ENCODE data around the gene L3MBTL4.

L3MBTL4 gene

GRCh38 chr18:6021306-6022073 lies 393.2 kb downstream of the L3MBTL4 start:
- no peak for DNase-seq

DNA sequence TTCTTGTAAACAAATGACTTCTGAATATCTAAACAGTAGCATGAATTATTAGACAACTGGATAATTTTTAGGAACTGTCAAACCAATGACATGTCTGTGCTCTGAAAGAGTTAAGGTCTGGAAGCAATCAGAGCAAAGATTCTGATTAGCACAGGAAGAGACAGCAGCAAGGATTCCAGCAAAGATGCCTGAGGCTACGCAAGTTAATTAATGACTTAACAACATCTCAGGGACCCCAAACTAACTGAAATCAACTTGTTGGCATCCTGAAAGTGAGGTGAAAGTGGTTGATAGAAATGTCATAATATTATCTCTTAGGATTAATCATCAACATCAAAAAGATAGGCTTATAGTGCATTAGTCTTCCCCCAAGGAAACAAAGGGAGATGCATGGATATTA lies 396.0 kb downstream of the L3MBTL4 start:
- DNase-seq = no peak

GRCh38 chr18:6017171-6017570 lies 397.5 kb downstream of the L3MBTL4 start:
- DNase-seq = no peak

GRCh38 chr18:6015364-6015763 lies 399.3 kb downstream of the L3MBTL4 start:
- DNase-seq = no peak

- no peak for DNase-seq
Observed at GRCh38 chr18:6013171-6013810, 401.4 kb downstream of the L3MBTL4 start.

DNA sequence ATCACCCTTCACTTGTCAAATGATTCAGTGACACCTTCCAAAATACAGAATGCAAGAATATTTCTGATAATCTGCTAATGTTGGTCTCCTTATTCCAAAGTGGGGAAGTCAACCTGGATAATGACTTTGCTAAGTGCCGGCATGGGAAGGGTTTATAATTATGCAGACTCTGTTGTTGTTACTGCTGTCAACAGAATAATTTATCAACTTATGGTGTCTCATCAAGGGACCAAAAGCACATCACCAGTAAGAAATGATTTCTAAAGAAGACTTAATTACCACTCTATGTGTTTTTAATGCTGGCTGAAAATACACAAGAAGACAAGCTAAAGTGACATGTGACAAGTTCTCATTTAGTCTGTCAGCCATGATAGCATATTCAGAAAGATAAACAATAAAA lies 403.8 kb downstream of the L3MBTL4 start:
- DNase-seq = no peak

DNA sequence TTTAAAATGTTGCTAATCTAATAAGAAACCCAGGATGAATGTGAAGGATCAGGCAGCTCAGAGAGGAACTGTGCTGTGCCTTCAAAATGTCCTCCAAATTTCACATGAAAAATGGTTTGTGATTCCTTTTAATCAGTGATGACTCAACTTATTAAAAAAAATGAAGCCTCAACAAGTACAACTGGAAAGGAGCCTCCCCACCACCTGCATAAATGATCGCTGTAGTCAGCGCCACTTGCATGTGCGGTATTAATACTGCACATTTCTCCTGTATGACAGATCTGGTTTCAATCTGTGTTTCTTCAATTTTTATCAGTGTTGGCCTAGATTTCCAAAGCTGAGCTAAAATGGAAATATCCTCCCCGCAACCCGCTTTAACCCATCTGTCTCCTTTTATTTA lies 404.4 kb downstream of the L3MBTL4 start:
- DNase-seq = no peak

GRCh38 chr18:6009756-6010155 lies 405.0 kb downstream of the L3MBTL4 start:
- DNase-seq = no peak

GRCh38 chr18:6004683-6005082 lies 410.0 kb downstream of the L3MBTL4 start:
- DNase-seq = no peak

GRCh38 chr18:6004119-6004518 lies 410.6 kb downstream of the L3MBTL4 start:
- DNase-seq = no peak

GRCh38 chr18:6001867-6002266 lies 412.8 kb downstream of the L3MBTL4 start:
- no peak for DNase-seq

DNA sequence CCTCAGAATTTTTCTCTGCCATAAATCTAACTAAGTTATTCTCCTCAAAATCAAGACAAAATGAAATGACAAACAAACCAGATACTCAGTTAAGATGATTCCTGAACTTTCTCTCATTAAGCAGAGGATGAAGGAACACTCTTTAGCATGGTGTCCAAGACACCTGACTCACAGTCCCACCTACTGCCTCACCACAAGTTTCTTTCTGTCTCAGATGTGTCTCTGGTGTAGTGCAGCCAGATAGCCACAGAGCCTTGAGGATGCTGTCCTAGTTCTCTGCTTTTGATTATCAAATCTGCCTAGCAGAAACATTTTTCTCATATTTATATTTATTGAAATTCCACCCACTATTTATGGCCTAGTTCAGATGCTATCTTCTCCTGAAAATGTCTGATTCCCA lies 415.8 kb downstream of the L3MBTL4 start:
- DNase-seq = no peak

DNA sequence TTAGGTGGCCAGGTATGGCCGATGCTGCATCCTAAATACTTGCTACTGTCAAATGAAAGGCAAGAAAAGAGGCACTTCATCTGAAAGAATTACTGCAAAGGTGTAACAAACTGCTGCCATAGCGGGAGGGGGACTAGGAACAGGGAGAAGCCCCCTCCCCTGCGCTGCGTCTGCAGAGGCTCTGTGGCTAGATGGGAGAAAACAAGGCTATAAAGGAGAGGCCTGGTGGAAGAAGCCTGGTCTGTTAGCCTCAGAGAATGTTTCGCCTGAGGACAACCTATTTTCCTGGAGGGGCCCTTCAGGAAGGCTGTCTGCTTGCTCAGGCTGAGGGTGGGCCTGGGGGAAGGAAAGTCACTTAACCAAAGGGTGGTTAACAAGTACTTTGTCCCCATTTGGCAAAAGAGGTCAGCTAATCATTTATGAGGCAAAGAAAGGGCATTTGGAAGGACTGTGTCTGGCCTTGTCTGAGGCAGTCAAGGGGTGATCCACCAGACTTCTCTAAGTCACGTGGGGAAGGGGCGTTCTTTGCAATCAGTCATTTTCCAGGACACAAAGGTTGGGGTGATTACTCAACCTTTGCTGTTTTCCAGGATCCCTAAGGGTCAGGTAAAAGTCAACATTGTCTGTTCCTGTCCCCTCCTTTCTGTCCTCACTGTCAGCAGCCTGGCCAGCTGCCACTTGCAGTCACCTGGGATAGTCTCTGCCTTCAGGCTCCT lies 416.4 kb downstream of the L3MBTL4 start:
- no peak for DNase-seq

DNA sequence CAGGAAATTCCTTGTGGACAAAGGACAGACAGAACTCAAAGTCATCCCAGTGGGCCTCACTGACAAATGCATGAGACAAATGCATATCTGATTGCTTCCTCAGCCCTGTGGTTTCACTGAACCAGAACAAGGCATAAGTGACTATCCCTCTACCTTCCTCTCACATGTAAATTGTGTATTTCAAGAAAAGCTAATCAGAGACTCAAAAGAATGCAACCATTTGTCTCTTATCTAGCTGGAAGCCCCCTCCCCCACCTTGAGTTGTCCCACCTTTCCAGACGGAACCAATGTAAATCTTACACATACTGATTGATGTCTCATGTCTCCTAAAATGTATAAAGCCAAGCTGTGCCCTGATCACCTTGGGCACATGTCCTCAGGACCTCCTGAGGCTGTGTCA lies 417.4 kb downstream of the L3MBTL4 start:
- no peak for DNase-seq

- no peak for DNase-seq
Observed at GRCh38 chr18:5995626-5996025, 419.1 kb downstream of the L3MBTL4 start.

GRCh38 chr18:5993938-5994337 lies 420.8 kb downstream of the L3MBTL4 start:
- no peak for DNase-seq

DNA sequence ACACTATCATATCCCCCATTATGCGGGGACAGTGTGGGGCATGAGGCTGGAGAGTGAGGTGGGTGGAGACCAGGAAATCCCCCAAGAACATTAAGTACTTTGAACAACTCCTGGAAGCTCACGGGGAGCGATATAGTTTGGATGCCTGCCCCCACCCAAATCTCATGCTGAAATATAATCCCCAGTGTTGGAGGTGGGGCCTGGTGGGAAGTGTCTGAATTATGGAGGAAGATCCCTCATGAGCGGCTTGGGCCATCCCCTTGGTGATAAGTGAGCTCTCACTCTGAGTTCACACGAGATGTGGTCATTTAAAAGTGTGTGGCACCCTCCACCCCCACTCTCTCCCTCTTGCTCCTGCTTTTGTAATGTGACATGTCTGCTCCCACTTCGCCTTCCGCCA lies 422.3 kb downstream of the L3MBTL4 start:
- no peak for DNase-seq

DNA sequence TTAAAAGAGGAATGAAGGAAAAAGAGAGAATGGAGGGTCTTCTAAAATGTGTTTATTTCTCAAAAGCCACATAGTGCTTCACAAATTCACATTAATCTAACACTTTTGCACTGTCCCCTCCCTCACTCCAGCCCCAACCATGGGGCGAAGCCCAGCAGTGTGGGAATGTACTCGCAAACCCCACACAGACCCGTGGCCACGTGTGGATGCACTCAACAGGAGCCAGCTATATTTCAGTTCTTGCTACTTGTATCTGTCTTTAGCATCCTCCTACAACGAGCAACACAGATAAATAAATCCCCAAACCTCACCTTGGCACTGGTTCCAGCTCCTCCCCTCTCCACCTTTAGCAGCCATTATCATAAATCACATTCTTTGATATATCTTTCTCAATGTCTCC lies 427.5 kb downstream of the L3MBTL4 start:
- no peak for DNase-seq

DNA sequence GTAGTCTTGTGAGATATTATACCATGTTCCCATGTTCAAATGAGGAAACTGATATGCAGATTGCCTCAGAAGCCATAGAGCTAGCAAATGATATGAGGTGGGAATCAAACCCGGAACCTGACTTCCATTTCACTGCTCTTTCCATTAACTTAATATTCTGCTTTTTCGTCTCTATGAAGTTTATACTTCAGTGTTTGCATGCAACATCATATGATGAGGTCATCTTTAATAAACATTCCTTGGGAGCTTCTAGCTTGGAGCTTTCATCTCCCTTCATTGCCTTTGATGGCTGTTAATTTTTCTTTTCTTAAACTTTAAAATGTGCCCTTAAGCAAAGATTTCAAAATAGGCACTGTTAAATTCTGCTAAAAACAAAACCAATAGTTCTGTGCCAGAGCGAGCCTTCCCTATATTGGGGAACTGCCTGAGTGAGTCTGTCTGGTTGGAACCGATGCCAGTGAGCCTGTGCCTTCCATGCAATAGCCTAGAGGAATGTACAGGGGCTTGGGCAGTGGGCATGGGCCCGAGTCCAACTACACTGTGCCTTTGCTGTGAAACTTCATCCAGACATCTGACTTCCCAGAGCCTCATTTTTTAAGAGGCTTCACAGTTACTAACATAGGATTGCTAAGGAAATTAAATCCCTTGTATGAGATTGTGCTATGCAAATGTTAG lies 428.3 kb downstream of the L3MBTL4 start:
- DNase-seq = no peak

DNA sequence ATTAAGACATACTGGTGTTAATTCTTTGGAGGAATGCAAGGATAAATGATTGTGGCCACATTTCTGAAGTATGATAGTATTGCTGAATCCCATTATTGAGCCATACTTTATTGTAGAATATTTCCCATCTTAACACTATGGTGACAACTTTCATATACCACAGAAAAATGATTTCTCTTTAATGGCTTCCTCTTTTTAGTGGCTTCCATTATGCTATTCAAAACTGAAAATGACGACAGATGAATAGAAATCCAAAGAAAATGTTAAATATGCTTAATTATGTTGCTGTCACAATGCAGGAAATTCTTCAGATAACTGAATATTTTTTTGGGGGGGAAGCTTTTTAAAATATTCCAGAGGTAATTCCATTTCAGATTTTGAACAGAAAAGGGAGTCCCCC lies 430.5 kb downstream of the L3MBTL4 start:
- no peak for DNase-seq

- no peak for DNase-seq
Observed at GRCh38 chr18:5983488-5983887, 431.2 kb downstream of the L3MBTL4 start.

DNA sequence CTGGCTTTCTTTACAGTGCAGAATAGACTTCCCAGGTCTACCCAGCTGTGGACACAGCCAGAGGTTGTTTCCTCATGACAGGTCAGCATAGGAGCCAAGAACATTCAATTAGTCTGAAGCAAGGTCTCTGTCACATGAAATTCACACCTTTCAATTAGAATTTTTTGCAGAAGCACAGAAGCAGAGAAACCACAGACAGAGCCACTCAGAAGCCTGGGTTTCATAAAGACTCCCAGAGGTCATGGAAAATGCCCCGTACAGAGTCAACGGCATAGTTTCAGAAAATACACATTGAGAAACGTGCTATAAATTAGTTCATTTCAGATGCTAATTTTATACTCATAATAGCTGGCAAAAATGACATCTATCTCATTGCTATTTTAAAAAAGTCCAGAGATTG lies 432.4 kb downstream of the L3MBTL4 start:
- DNase-seq = no peak

DNA sequence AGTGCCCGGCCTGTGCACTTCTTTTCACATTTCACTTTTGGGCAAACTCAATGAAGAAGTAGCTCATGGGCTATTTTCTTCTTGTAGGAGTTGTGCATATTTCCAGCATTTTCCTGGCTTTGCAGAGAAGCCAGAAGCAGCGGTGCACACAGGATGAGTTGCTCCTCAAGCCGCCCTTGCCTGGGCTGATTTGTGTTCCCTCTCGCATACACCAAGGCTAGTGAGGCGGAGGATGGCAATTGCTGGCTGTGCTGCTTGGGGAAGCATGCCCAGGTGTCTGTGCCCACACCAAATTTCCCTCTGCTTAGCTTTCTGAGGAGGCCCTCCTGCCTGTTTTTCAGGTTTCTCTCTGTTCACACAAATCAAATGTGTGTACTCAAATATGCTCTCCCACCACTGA lies 434.0 kb downstream of the L3MBTL4 start:
- DNase-seq = no peak

Measured in femur (tissue), 1 donor.